Astrocyte of the cerebellum (primary cell): ENCODE data around the gene FEV.

Experiments used
- DNase-seq: peaks from one replicate; pipeline ENCODE4 v3.0.0-alpha.2; 2011; ENCODE audit warnings: low read depth
- H3K4me3 ChIP-seq: 2 replicates; pipeline ENCODE4 v1.5.1; 2011; ENCODE audit warnings: mild to moderate bottlenecking, low read depth, low read length, moderate library complexity
- CTCF ChIP-seq: IDR thresholded peaks from 2 replicates; pipeline ENCODE4 v1.5.1; 2012; ENCODE audit warnings: low read length, low read depth, moderate library complexity, mild to moderate bottlenecking; ENCODE audit errors: missing control alignments
- in situ Hi-C: cut with HindIII; loops from 2 replicates; pipeline ENCODE4 v1.10.0; 2017; ENCODE audit warnings: low sequenced_read_pairs

The FEV gene

GRCh38 chr2:219003267-219003634 is 18.3 kb upstream of the FEV start:
- DNase-seq = no peak
- TF ChIP-seq CTCF = no peak
- H3K4me3 ChIP-seq = no peak overlapping the region
- in situ Hi-C loops = no loop called here

- in situ Hi-C loops = no loop called here
- TF ChIP-seq CTCF = peak; percentile 22
- DNase-seq = no peak
- H3K4me3 ChIP-seq = no peak overlapping the region
These were observed 17.6 kb upstream of the FEV start for GRCh38 chr2:219002395-219003266.

- in situ Hi-C loops = no loop called here
- DNase-seq = no peak
- no peak for TF ChIP-seq CTCF
- H3K4me3 ChIP-seq = no peak overlapping the region
These were observed 16.8 kb upstream of the FEV start for GRCh38 chr2:219001577-219002394.

- no peak overlapping the region for H3K4me3 ChIP-seq
- in situ Hi-C loops = no loop called here
- DNase-seq = no peak
- no peak for TF ChIP-seq CTCF
These were observed 16.2 kb upstream of the FEV start for GRCh38 chr2:219001100-219001576.

- in situ Hi-C loops = no loop called here
- DNase-seq = no peak
- H3K4me3 ChIP-seq = no peak overlapping the region
- TF ChIP-seq CTCF = no peak
These were observed 15.6 kb upstream of the FEV start for GRCh38 chr2:219000569-219000960.

- no peak for DNase-seq
- H3K4me3 ChIP-seq = no peak overlapping the region
- in situ Hi-C loops = no loop called here
- no peak for TF ChIP-seq CTCF
These were observed 15.0 kb upstream of the FEV start for GRCh38 chr2:218999881-219000568.
